SK-N-SH (cell line): ENCODE measurements around the gene GTPBP10. TPM values are rescaled to one million over a fixed set of nuclear protein-coding genes. Genes with fewer than 3 reads are reported as not detected.

Experiments
- CTCF ChIP-seq: fragments of 200-600 bp; sonication (generic); IDR thresholded peaks from 2 replicates; pipeline ENCODE4 v1.6.1; 2017; ENCODE audit warnings: antibody characterized with exemption, mild to moderate bottlenecking, moderate library complexity
- ELF1 ChIP-seq: IDR thresholded peaks from 2 replicates; pipeline ENCODE4 v1.4.0; 2012
- GATA2 ChIP-seq: sonication (generic); formaldehyde crosslinking; IDR thresholded peaks from 2 replicates; pipeline ENCODE4 v1.5.0; 2020; ENCODE audit warnings: mild to moderate bottlenecking, missing genetic modification reagents
- JUND ChIP-seq: IDR thresholded peaks from 2 replicates; pipeline ENCODE4 v1.4.0; 2012
- POLR2AphosphoS5 ChIP-seq: IDR thresholded peaks from 2 replicates; pipeline ENCODE4 v1.6.1; 2012; ENCODE audit warnings: low read depth, low read length
- RCOR1 ChIP-seq: fragments of 150-350 bp; IDR thresholded peaks from 2 replicates; pipeline ENCODE4 v1.6.1; 2017; ENCODE audit warnings: antibody characterized with exemption, low read length
- RFX5 ChIP-seq: IDR thresholded peaks from 2 replicates; pipeline ENCODE4 v1.6.1; 2012; ENCODE audit warnings: mild to moderate bottlenecking, improper control_type of control experiment, low read length
- SIN3A ChIP-seq: IDR thresholded peaks from 2 replicates; pipeline ENCODE4 v1.6.1; 2012; ENCODE audit warnings: low read depth, mild to moderate bottlenecking, low read length, moderate library complexity, borderline replicate concordance
- TEAD4 ChIP-seq: IDR thresholded peaks from 2 replicates; pipeline ENCODE4 v1.4.0; 2012; ENCODE audit warnings: mild to moderate bottlenecking, borderline replicate concordance; ENCODE audit not compliant: insufficient read depth
- USF2 ChIP-seq: fragments of 150-350 bp; IDR thresholded peaks from 2 replicates; pipeline ENCODE4 v1.6.1; 2017; ENCODE audit warnings: antibody characterized with exemption, low read length, low read depth, borderline replicate concordance
- polyA plus RNA-seq, 3 experiments: library from polyadenylated mRNA; depleted of rRNA; stranded (reverse); fragments of >200 nt; gene quantifications; 2 replicates each; pipeline ENCODE4 v1.2.3, GENCODE V29; 2012
- TF ChIP-seq, protein P1 (sequence below): IDR thresholded peaks from 2 replicates; pipeline ENCODE4 v1.4.0; 2012; ENCODE audit warnings: low read depth, borderline replicate concordance
- TF ChIP-seq, protein P2 (sequence below): IDR thresholded peaks from 2 replicates; pipeline ENCODE4 v1.6.1; 2012; ENCODE audit warnings: mild to moderate bottlenecking, low read depth, low read length, moderate library complexity

The GTPBP10 gene
- polyA plus RNA-seq, 1 of the 3 experiments (the other 2 are of a cell fraction): 8.5 TPM

DNA sequence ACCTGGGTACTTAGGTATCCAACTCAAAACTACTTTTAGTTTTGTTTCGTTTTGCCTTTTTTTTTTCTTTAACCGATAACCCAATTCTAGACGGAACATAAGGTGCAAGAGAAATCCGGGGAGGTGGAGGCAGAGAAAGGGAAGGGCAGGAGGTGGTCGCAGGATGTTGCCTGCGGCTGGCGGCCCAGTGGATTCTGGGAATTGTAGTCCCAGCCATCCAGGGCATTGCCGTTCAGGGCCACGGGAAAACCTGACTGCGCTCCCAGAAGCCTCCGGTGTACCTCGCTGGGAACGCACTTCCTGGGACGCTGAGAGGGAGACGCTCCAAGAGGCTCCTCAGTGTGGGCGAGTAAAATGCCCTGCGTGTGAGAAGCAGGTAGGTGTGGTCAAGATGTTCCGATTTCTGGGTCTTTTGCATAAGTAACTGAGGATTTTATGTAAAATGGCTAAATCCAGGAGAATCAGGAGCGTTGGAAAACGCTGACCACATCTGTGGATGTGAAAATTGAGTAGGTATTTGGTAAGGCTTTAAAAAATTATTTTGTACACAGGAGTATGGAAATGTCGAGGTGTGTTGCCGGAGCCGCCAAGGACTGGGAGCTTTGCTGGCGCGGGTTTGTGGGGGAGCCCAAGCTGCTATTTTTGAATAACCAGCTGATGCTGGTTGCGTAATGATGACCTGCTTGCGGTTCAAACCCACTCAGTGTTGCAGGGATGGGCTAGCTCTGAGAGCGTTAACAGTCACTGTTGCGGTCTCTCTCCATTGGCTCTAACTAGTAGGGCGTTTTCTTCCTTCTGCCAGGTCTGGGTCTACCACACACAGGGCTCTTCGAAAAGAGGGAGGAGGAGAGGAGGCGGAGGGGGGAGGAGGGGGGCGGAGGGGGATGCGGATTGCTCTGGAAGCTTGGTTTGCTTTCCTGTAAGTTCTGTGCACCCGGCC is 56.9 kb downstream of the GTPBP10 start, which contains the start of gene CLDN12 (continued):
- TF ChIP-seq ELF1: peak; percentile 90
- TF ChIP-seq POLR2AphosphoS5: peak; percentile 95
- TF ChIP-seq, protein P1, sequence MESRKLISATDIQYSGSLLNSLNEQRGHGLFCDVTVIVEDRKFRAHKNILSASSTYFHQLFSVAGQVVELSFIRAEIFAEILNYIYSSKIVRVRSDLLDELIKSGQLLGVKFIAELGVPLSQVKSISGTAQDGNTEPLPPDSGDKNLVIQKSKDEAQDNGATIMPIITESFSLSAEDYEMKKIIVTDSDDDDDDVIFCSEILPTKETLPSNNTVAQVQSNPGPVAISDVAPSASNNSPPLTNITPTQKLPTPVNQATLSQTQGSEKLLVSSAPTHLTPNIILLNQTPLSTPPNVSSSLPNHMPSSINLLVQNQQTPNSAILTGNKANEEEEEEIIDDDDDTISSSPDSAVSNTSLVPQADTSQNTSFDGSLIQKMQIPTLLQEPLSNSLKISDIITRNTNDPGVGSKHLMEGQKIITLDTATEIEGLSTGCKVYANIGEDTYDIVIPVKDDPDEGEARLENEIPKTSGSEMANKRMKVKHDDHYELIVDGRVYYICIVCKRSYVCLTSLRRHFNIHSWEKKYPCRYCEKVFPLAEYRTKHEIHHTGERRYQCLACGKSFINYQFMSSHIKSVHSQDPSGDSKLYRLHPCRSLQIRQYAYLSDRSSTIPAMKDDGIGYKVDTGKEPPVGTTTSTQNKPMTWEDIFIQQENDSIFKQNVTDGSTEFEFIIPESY: no peak
- no peak; the same call in 1 of the 2 replicates for TF ChIP-seq JUND
- no peak for TF ChIP-seq CTCF
- TF ChIP-seq GATA2 (CRISPR knock-in tag): peak; percentile 3; the same call in 1 of the 2 replicates
- peak; percentile 90 for TF ChIP-seq SIN3A
- TF ChIP-seq, protein P2, sequence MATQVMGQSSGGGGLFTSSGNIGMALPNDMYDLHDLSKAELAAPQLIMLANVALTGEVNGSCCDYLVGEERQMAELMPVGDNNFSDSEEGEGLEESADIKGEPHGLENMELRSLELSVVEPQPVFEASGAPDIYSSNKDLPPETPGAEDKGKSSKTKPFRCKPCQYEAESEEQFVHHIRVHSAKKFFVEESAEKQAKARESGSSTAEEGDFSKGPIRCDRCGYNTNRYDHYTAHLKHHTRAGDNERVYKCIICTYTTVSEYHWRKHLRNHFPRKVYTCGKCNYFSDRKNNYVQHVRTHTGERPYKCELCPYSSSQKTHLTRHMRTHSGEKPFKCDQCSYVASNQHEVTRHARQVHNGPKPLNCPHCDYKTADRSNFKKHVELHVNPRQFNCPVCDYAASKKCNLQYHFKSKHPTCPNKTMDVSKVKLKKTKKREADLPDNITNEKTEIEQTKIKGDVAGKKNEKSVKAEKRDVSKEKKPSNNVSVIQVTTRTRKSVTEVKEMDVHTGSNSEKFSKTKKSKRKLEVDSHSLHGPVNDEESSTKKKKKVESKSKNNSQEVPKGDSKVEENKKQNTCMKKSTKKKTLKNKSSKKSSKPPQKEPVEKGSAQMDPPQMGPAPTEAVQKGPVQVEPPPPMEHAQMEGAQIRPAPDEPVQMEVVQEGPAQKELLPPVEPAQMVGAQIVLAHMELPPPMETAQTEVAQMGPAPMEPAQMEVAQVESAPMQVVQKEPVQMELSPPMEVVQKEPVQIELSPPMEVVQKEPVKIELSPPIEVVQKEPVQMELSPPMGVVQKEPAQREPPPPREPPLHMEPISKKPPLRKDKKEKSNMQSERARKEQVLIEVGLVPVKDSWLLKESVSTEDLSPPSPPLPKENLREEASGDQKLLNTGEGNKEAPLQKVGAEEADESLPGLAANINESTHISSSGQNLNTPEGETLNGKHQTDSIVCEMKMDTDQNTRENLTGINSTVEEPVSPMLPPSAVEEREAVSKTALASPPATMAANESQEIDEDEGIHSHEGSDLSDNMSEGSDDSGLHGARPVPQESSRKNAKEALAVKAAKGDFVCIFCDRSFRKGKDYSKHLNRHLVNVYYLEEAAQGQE: no peak
- TF ChIP-seq USF2: no peak
- peak; percentile 38 for TF ChIP-seq RCOR1
- no peak for TF ChIP-seq TEAD4
- TF ChIP-seq RFX5: peak; percentile 81
